Right lobe of liver (tissue), 6 donors: ENCODE measurements around the gene NMRAL1. TPM values are rescaled to one million over a fixed set of nuclear protein-coding genes. Genes with fewer than 3 reads are reported as not detected.
A peak's percentile ranks its signal among the peaks of the same experiment; 100 is the strongest.

Experiments
- ATAC-seq, 4 donors: fragments of 200-7000 bp; cut with Tn5 transposase; one replicate each; pipeline ENCODE4 v1.9.1; 2020; ENCODE audit warnings: mild to moderate bottlenecking in 4 of 4, moderate library complexity in 4 of 4
- DNase-seq, 3 donors: peaks; one replicate each; pipeline ENCODE4 v3.0.0-alpha.2; 2020
- H3K27ac ChIP-seq, 3 donors: fragments of 200-600 bp; one replicate each; pipeline ENCODE4 v1.8.0; 2022
- H3K27me3 ChIP-seq, 2 donors: fragments of 200-600 bp; one replicate each; pipeline ENCODE4 v1.8.0; 2022
- H3K36me3 ChIP-seq, 4 donors: fragments of 200-600 bp; sonication (generic) in 1 of 4; one replicate each; pipeline versions ENCODE4 v1.5.1 to v1.8.0; 2017 to 2022; ENCODE audit warnings: control low read depth in 1 of 4
- H3K4me1 ChIP-seq, 4 donors: fragments of 200-600 bp; sonication (generic) in 1 of 4; one replicate each; pipeline versions ENCODE4 v1.5.1 to v1.8.0; 2017 to 2022; ENCODE audit warnings: control low read depth in 1 of 4
- H3K4me3 ChIP-seq, 3 donors: fragments of 200-600 bp; one replicate each; pipeline ENCODE4 v1.8.0; 2022
- H3K9me3 ChIP-seq, 4 donors: fragments of 200-600 bp; sonication (generic) in 1 of 4; one replicate each; pipeline versions ENCODE4 v1.5.1 to v1.8.0; 2017 to 2022; ENCODE audit warnings: control low read depth in 1 of 4
- CTCF ChIP-seq, 4 donors: fragments of 200-600 bp in 3 of 4; fragments of 450-650 bp in 1 of 4; IDR thresholded peaks; one replicate each; pipeline versions ENCODE4 v1.5.1 to v1.8.0; 2016 to 2022; ENCODE audit warnings: antibody characterized with exemption in 4 of 4, mild to moderate bottlenecking in 2 of 4
- POLR2A ChIP-seq: fragments of 450-650 bp; IDR thresholded peaks from one replicate; pipeline ENCODE4 v1.6.1; 2017; ENCODE audit warnings: antibody characterized with exemption, mild to moderate bottlenecking
- WGBS: methylation state at CpG from one replicate; pipeline ENCODE4 v1.1.6; 2018; ENCODE audit warnings: low coverage, low lambda C conversion rate; ENCODE audit not compliant: insufficient coverage; ENCODE audit errors: missing lambda C conversion rate; 5-methylcytosine and 5-hydroxymethylcytosine counted together
- intact Hi-C, 2 donors: fragments of 100-400 bp; cut with DNase I; formaldehyde crosslinking; loops; one replicate each; pipeline versions ENCODE4 v1.11.2 to v1.14.1; 2022
- total RNA-seq, 6 experiments: library from RNA; depleted of rRNA in 2 of 6; stranded (reverse); fragments of >200 nt in 2 of 6; fragmentation: NEBNext Ultra II Directional in 3 of 6; extraction: Animal tissue kit (Norgen Biotek cat#: 25700) in 3 of 6; gene quantifications; one replicate each; pipeline versions ENCODE4 v1.1.0 to v1.2.4, GENCODE V29; 2016 to 2023
- donor health status: DM: no; HTN: yes; CAD: no.
- donor health status: DM: no; HTN: no; CAD: no.
- donor health status: DM: no; HTN: no; CAD: no.
- donor health status: DM: no; HTN: yes; CAD: no.
- donor health status: DM: no; HTN: yes; CAD: no.

NMRAL1 gene
- total RNA-seq, 6 experiments from 2014 or later = 19.9 to 44.0 (median 35.5) TPM

DNA sequence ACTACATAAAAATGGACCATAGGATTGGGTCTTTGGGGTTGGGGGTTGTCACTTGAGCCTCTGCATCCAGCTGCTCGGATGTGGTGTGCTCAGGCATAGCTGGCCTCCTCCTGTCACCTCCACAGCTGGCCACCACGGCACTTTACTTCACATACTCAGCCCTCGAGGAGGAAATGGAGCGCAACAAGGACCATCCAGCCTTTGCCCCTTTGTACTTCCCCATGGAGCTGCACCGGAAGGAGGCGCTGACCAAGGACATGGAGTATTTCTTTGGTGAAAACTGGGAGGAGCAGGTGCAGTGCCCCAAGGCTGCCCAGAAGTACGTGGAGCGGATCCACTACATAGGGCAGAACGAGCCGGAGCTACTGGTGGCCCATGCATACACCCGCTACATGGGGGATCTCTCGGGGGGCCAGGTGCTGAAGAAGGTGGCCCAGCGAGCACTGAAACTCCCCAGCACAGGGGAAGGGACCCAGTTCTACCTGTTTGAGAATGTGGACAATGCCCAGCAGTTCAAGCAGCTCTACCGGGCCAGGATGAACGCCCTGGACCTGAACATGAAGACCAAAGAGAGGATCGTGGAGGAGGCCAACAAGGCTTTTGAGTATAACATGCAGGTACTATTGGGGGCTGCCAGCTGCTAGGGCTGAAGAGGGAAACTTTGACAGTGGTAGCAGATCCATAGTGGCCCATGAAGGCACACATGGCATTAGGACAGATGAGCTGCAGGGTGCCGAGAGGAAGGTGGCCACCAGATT is 33.3 kb upstream of the NMRAL1 start:
- WGBS = 89% methylated on average over 5 of the region's 17 CpGs
- no peak overlapping the region for H3K27ac ChIP-seq
- DNase-seq = no peak
- no peak for ATAC-seq
- H3K36me3 ChIP-seq = peaks cover 0 to 58% (median 26%) of the 10 kb centered on the region in 4 donors
- H3K4me1 ChIP-seq = peaks cover 0 to 4% (median 0%) of the 10 kb centered on the region in 4 donors
- intact Hi-C loops = loop anchor here in 1 of 2 donors (10.0 kb wide), 1 partner anchor 47 kb away; the partner anchor contains the start of gene C16orf96
- H3K27me3 ChIP-seq = no peaks in the 10 kb centered on the region
- H3K9me3 ChIP-seq = no peaks in the 10 kb centered on the region
- H3K4me3 ChIP-seq = no peak overlapping the region
- TF ChIP-seq CTCF (IDR thresholded peaks at IDR 0.05) = no peak
- no peak for TF ChIP-seq POLR2A

DNA sequence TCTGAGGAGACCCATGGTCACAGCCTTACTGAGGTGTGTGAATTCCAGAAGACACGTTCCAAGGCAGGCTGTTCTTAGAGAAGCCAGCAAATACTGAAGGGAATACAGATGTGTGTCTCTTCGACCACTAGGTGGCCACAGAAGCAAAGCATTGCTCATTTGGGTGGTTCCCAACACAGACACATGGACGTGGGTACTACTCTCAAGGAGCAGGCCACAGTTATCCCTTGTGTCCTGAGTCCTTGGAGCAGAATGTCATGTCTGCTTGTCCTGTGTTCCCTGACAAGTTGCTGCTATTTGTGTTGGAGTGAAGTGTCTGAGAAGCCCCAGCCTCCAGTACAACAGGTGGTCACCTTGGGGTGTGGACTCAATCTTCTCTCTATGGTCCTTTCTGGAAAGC is 32.0 kb upstream of the NMRAL1 start:
- DNase-seq (peak in 1 of 3 donors; percentile 63), ATAC-seq (peak; percentile 78 to 87 (median 78))
- Histone ChIP-seq H3K9me3 (no peaks in the 10 kb centered on the region), H3K27me3 (no peaks in the 10 kb centered on the region), H3K27ac (no peak overlapping the region), H3K4me1 (peaks cover 0 to 10% (median 0%) of the 10 kb centered on the region in 4 donors), H3K4me3 (no peak overlapping the region), H3K36me3 (peaks cover 0 to 52% (median 26%) of the 10 kb centered on the region in 4 donors)
- TF ChIP-seq POLR2A (no peak), CTCF (IDR thresholded peaks at IDR 0.05) (peak; percentile 73 to 83 (median 79))
- 33% methylated on average over 1 of the region's 3 CpGs for WGBS
- intact Hi-C loops = loop anchor here in 1 of 2 donors (10.0 kb wide), 1 partner anchor 48 kb away; the partner anchor contains the start of gene C16orf96

- DNase-seq = peak in 2 of 3 donors; percentile 41 to 70
- intact Hi-C loops = loop anchor here in 1 of 2 donors (10.0 kb wide), 1 partner anchor 49 kb away; the partner anchor contains the start of gene C16orf96
- peak overlapping the region in 2 of 3 donors; percentile 1 to 39 for H3K27ac ChIP-seq
Measured at GRCh38 chr16:4505356-4506147, 31.1 kb upstream of the NMRAL1 start.

More at GRCh38 chr16:4505356-4506147, 31.1 kb upstream of the NMRAL1 start:
- Histone ChIP-seq H3K4me1 (peaks cover 0 to 19% (median 5%) of the 10 kb centered on the region in 4 donors), H3K4me3 (no peak overlapping the region), H3K36me3 (peaks cover 0 to 43% (median 23%) of the 10 kb centered on the region in 4 donors), H3K27me3 (no peaks in the 10 kb centered on the region), H3K9me3 (no peaks in the 10 kb centered on the region)
- peak in 3 of 4 donors; percentile 5 to 37 (median 29) for ATAC-seq
- TF ChIP-seq CTCF (IDR thresholded peaks at IDR 0.05) = no peak
- no peak for TF ChIP-seq POLR2A
- 67% methylated on average over 13 of the region's 13 CpGs for WGBS
